Naive thymus-derived CD4-positive, alpha-beta T cell (primary cell): ENCODE results near the gene ITGB5. TPM values are rescaled to one million over a fixed set of nuclear protein-coding genes. Genes with fewer than 3 reads are reported as not detected.
"Not testable (repeated sequence)": the region's sequence is repeated elsewhere in the genome, so short reads cannot be mapped to it uniquely, and the experiment has no call there.

Experiments used
- ATAC-seq: fragments of 150-1000 bp; cut with Tn5 transposase; 2 replicates; pipeline ENCODE4 v1.10.0; 2021; ENCODE audit warnings: mild to moderate bottlenecking, moderate library complexity
- CTCF ChIA-PET: fragments of 350-600 bp; sonication (Branson Sonifier 250); formaldehyde crosslinking; loops from one replicate; lab custom pipeline; 2021; ENCODE audit warnings: antibody characterized with exemption; lab: Charles Lee
- POLR2A ChIA-PET: fragments of 350-600 bp; sonication (Branson Sonifier 250); formaldehyde crosslinking; loops from one replicate; lab custom pipeline; 2021; ENCODE audit warnings: antibody characterized with exemption, inconsistent platforms; lab: Charles Lee
- DNase-seq, 9 donors: peaks; one replicate each; pipeline versions ENCODE4 v3.0.0 to v3.0.0-alpha.2; 2020 to 2022; ENCODE audit warnings: mixed read lengths in 1 of 9
- H3K27ac ChIP-seq: one replicate; pipeline ENCODE4 v1.7.0; 2013; ENCODE audit warnings: mild to moderate bottlenecking, low read depth, low read length, moderate library complexity
- H3K27me3 ChIP-seq, 2 donors: one replicate each; pipeline ENCODE4 v1.7.0; 2013; ENCODE audit warnings: low read length in 2 of 2, mild to moderate bottlenecking in 2 of 2, moderate library complexity in 2 of 2; ENCODE audit not compliant: control insufficient read depth in 2 of 2, insufficient read depth in 2 of 2
- H3K36me3 ChIP-seq, 3 experiments: 1 replicate in 2 of 3; 2 replicates in 1 of 3; pipeline ENCODE4 v1.7.0; 2013; ENCODE audit warnings: low read length in 3 of 3, mild to moderate bottlenecking in 3 of 3, moderate library complexity in 1 of 3; ENCODE audit not compliant: insufficient read depth in 3 of 3, control insufficient read depth in 2 of 3
- H3K4me1 ChIP-seq, 2 donors: one replicate each; pipeline ENCODE4 v1.7.0; 2013; ENCODE audit warnings: low read length in 2 of 2, mild to moderate bottlenecking in 2 of 2, moderate library complexity in 1 of 2; ENCODE audit not compliant: control insufficient read depth in 2 of 2, insufficient read depth in 2 of 2
- H3K4me3 ChIP-seq: 2 replicates; pipeline ENCODE4 v1.7.0; 2013; ENCODE audit warnings: mild to moderate bottlenecking, low read length
- H3K9me3 ChIP-seq, 3 experiments: 1 replicate in 2 of 3; 2 replicates in 1 of 3; pipeline ENCODE4 v1.7.0; 2013; ENCODE audit warnings: low read length in 3 of 3; ENCODE audit not compliant: control insufficient read depth in 2 of 3
- H3K27ac Mint-ChIP-seq, 9 donors: one replicate each; pipeline ENCODE4 v1.8.0; 2020 to 2022; ENCODE audit warnings: mixed read lengths in 9 of 9, mild to moderate bottlenecking in 8 of 9, moderate library complexity in 5 of 9, inconsistent platforms in 2 of 9
- H3K27me3 Mint-ChIP-seq, 5 donors: one replicate each; pipeline ENCODE4 v1.8.0; 2021 to 2022; ENCODE audit warnings: mixed read lengths in 5 of 5, mild to moderate bottlenecking in 1 of 5
- H3K36me3 Mint-ChIP-seq, 5 donors: one replicate each; pipeline ENCODE4 v1.8.0; 2020 to 2022; ENCODE audit warnings: mixed read lengths in 5 of 5, mild to moderate bottlenecking in 3 of 5, inconsistent platforms in 1 of 5
- H3K4me1 Mint-ChIP-seq, 7 donors: one replicate each; pipeline ENCODE4 v1.8.0; 2020 to 2022; ENCODE audit warnings: mixed read lengths in 7 of 7, mild to moderate bottlenecking in 3 of 7, inconsistent platforms in 1 of 7
- H3K4me3 Mint-ChIP-seq, 10 donors: one replicate each; pipeline ENCODE4 v1.8.0; 2020 to 2022; ENCODE audit warnings: mild to moderate bottlenecking in 10 of 10, mixed read lengths in 10 of 10, moderate library complexity in 6 of 10, inconsistent platforms in 2 of 10
- H3K9me3 Mint-ChIP-seq, 11 donors: one replicate each; pipeline ENCODE4 v1.8.0; 2020 to 2022; ENCODE audit warnings: mixed read lengths in 11 of 11, mild to moderate bottlenecking in 4 of 11, inconsistent platforms in 1 of 11, moderate library complexity in 1 of 11
- intact Hi-C, 2 donors: fragments of 100-400 bp; cut with micrococcal nuclease; formaldehyde crosslinking; loops; one replicate each; pipeline ENCODE4 v1.15.1; 2023
- polyA plus RNA-seq, 2 donors: library from polyadenylated mRNA; unstranded; fragments of 300-500 nt; fragmentation: Illumina TruSeq; gene quantifications; one replicate each; pipeline ENCODE4 v1.2.3, GENCODE V29; 2021
- total RNA-seq, 6 experiments: library from RNA in 5 of 6; stranded (reverse) in 5 of 6; gene quantifications; 1 replicate in 5 of 6; 2 replicates in 1 of 6; pipeline ENCODE4 v1.2.3 and lab custom pipeline; 2021 to 2026

ITGB5 gene
- total and polyA plus RNA-seq, 7 experiments from 2014 or later: 0.29 to 3.5 (median 2.1) TPM; not detected in 2

- POLR2A ChIA-PET, H3K36me3 Mint-ChIP-seq, H3K9me3 Mint-ChIP-seq, ATAC-seq, intact Hi-C loops, H3K27ac ChIP-seq, CTCF ChIA-PET, H3K4me1 ChIP-seq, H3K4me3 ChIP-seq, H3K4me3 Mint-ChIP-seq, H3K36me3 ChIP-seq, H3K27ac Mint-ChIP-seq, DNase-seq, H3K27me3 ChIP-seq, H3K9me3 ChIP-seq: not testable (repeated sequence)
- H3K27me3 Mint-ChIP-seq: peaks cover 0 to 12% (median 3%) of the 10 kb centered on the region in 5 donors
- H3K4me1 Mint-ChIP-seq: peaks cover 0 to 20% (median 7%) of the 10 kb centered on the region in 7 donors
Observed at GRCh38 chr3:124782377-124782712, 104.8 kb downstream of the ITGB5 start.

GRCh38 chr3:124781476-124782376 lies 105.4 kb downstream of the ITGB5 start:
- CTCF ChIA-PET: interaction anchor here (1.5 kb wide), 1 partner anchor 101 kb away, joined by 3 read pairs; no protein-coding TSS in a partner anchor
- Mint-ChIP-seq H3K4me1 (peaks cover 0 to 16% (median 7%) of the 10 kb centered on the region in 7 donors), H3K9me3 (no peaks in the 10 kb centered on the region), H3K27me3 (peaks cover 0 to 12% (median 3%) of the 10 kb centered on the region in 5 donors), H3K27ac (peak overlapping the region in 2 of 9 donors; percentile 66 to 68), H3K4me3 (peak overlapping the region in 1 of 10 donors; percentile 43), H3K36me3 (no peaks in the 10 kb centered on the region)
- no peaks in the 10 kb centered on the region for H3K27me3 ChIP-seq
- DNase-seq (no peak), ATAC-seq (no peak)
- intact Hi-C loops: no loop called here
- no peak overlapping the region for H3K4me3 ChIP-seq
- H3K9me3 ChIP-seq: no peaks in the 10 kb centered on the region
- no peak overlapping the region for H3K27ac ChIP-seq
- POLR2A ChIA-PET: no interaction called here
- H3K4me1 ChIP-seq: no peaks in the 10 kb centered on the region
- H3K36me3 ChIP-seq: no peaks in the 10 kb centered on the region

GRCh38 chr3:124780761-124781475 lies 106.2 kb downstream of the ITGB5 start:
- H3K4me1 ChIP-seq: no peaks in the 10 kb centered on the region
- no peak for DNase-seq
- no peaks in the 10 kb centered on the region for H3K27me3 ChIP-seq
- H3K36me3 Mint-ChIP-seq: no peaks in the 10 kb centered on the region
- H3K4me3 Mint-ChIP-seq: peak overlapping the region in 2 of 10 donors; percentile 43 to 58
- H3K27ac ChIP-seq: no peak overlapping the region
- ChIA-PET CTCF (interaction anchor here (1.5 kb wide), 1 partner anchor 102 kb away, joined by 3 read pairs; no protein-coding TSS in a partner anchor), POLR2A (no interaction called here)
- peaks cover 0 to 16% (median 7%) of the 10 kb centered on the region in 7 donors for H3K4me1 Mint-ChIP-seq
- intact Hi-C loops: no loop called here
- no peaks in the 10 kb centered on the region for H3K36me3 ChIP-seq
- no peaks in the 10 kb centered on the region for H3K9me3 ChIP-seq
- no peak for ATAC-seq
- peak overlapping the region in 3 of 9 donors; percentile 32 to 68 (median 36) for H3K27ac Mint-ChIP-seq
- H3K4me3 ChIP-seq: no peak overlapping the region
- peaks cover 0 to 16% (median 3%) of the 10 kb centered on the region in 5 donors for H3K27me3 Mint-ChIP-seq
- H3K9me3 Mint-ChIP-seq: no peaks in the 10 kb centered on the region

DNA sequence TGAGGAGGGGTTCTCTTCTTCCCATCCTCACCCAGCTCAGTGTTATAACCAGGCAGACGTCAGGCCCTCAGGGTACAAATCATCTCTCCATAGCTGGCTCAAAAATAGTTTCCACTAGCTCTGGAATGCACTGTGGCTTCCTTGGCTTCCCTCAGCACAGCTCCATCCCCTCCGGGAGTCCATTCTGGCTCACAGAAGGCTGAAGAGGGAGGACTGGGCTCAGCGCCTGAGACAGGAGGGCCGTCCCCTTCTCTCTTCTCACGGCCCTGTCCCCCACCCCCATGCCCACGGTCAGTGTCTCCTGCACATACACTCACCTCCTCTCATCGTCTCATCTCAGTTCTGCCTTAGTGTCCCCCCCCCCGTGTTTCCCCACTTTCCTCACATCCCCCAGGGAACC lies 106.8 kb downstream of the ITGB5 start:
- DNase-seq (no peak), ATAC-seq (no peak)
- Histone ChIP-seq H3K27me3 (no peaks in the 10 kb centered on the region), H3K9me3 (no peaks in the 10 kb centered on the region), H3K36me3 (no peaks in the 10 kb centered on the region), H3K4me1 (no peaks in the 10 kb centered on the region), H3K27ac (no peak overlapping the region), H3K4me3 (no peak overlapping the region)
- intact Hi-C loops: no loop called here
- no peak overlapping the region for H3K4me3 Mint-ChIP-seq
- POLR2A ChIA-PET: no interaction called here
- H3K27me3 Mint-ChIP-seq: peaks cover 0 to 16% (median 3%) of the 10 kb centered on the region in 5 donors
- H3K27ac Mint-ChIP-seq: no peak overlapping the region
- H3K9me3 Mint-ChIP-seq: no peaks in the 10 kb centered on the region
- CTCF ChIA-PET: interaction anchor here (0.7 to 1.5 kb wide), 2 partner anchors 8 to 102 kb away, joined by 3 read pairs; no protein-coding TSS in a partner anchor
- H3K36me3 Mint-ChIP-seq: no peaks in the 10 kb centered on the region
- H3K4me1 Mint-ChIP-seq: peaks cover 0 to 16% (median 7%) of the 10 kb centered on the region in 7 donors

GRCh38 chr3:124779751-124780191 lies 107.4 kb downstream of the ITGB5 start:
- H3K27me3 Mint-ChIP-seq: peaks cover 0 to 20% (median 7%) of the 10 kb centered on the region in 5 donors
- no peaks in the 10 kb centered on the region for H3K9me3 Mint-ChIP-seq
- POLR2A ChIA-PET: no interaction called here
- CTCF ChIA-PET: interaction anchor here (0.7 to 1.1 kb wide), 2 partner anchors 8 to 9 kb away, joined by 3 read pairs; no protein-coding TSS in a partner anchor
- H3K4me3 ChIP-seq: no peak overlapping the region
- no peaks in the 10 kb centered on the region for H3K9me3 ChIP-seq
- H3K36me3 Mint-ChIP-seq: no peaks in the 10 kb centered on the region
- DNase-seq (no peak), ATAC-seq (no peak)
- intact Hi-C loops: no loop called here
- H3K4me1 ChIP-seq: no peaks in the 10 kb centered on the region
- H3K36me3 ChIP-seq: no peaks in the 10 kb centered on the region
- no peaks in the 10 kb centered on the region for H3K27me3 ChIP-seq
- no peak overlapping the region for H3K27ac Mint-ChIP-seq
- H3K27ac ChIP-seq: no peak overlapping the region
- H3K4me1 Mint-ChIP-seq: peaks cover 0 to 13% (median 7%) of the 10 kb centered on the region in 7 donors
- no peak overlapping the region for H3K4me3 Mint-ChIP-seq

DNA sequence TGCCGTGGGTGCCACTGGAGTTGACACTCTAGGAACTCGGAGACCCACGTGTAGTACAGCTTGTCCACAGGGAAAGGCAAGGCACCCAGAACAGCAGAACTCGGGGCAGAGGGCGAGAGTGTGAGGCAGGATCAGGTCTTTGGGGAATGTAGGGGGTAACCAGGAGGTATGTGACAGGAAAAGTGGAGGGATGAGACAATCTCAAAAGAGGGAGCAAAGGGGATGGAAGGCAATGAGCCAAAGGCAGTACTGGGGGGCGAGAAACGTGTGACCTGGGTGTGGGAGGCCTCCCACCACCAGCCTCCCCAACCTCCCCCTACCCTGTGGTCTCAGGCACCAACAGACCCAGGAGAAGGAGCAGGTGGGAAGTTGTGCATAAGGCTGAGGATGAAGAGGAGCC lies 108.0 kb downstream of the ITGB5 start:
- intact Hi-C loops: no loop called here
- Histone ChIP-seq H3K9me3 (no peaks in the 10 kb centered on the region), H3K27ac (no peak overlapping the region), H3K4me1 (no peaks in the 10 kb centered on the region), H3K4me3 (no peak overlapping the region), H3K27me3 (no peaks in the 10 kb centered on the region), H3K36me3 (no peaks in the 10 kb centered on the region)
- no peaks in the 10 kb centered on the region for H3K9me3 Mint-ChIP-seq
- no peak overlapping the region for H3K27ac Mint-ChIP-seq
- DNase-seq: no peak
- ChIA-PET CTCF (interaction anchor here (1.1 kb wide), 1 partner anchor 8 kb away, joined by 3 read pairs; no protein-coding TSS in a partner anchor), POLR2A (no interaction called here)
- no peak for ATAC-seq
- H3K36me3 Mint-ChIP-seq: no peaks in the 10 kb centered on the region
- H3K4me1 Mint-ChIP-seq: peaks cover 0 to 12% (median 7%) of the 10 kb centered on the region in 7 donors
- H3K4me3 Mint-ChIP-seq: no peak overlapping the region
- H3K27me3 Mint-ChIP-seq: peaks cover 0 to 20% (median 7%) of the 10 kb centered on the region in 5 donors
